CD4-positive, alpha-beta T cell treated with Interleukin-15 for 4 hours (primary cell): Measurements from ENCODE around the gene MOSPD3.
"Not testable (repeated sequence)": the region's sequence is repeated elsewhere in the genome, so short reads cannot be mapped to it uniquely, and the experiment has no call there.

ENCODE experiments used
- DNase-seq: peaks from one replicate; pipeline ENCODE4 v3.0.0-alpha.2; 2020; ENCODE audit warnings: low spot score

The MOSPD3 gene

GRCh38 chr7:100626055-100626454, 13.7 kb downstream of the MOSPD3 start:
- DNase-seq: no peak

GRCh38 chr7:100626530-100627237, 14.3 kb downstream of the MOSPD3 start:
- DNase-seq: peak; percentile 89

DNA sequence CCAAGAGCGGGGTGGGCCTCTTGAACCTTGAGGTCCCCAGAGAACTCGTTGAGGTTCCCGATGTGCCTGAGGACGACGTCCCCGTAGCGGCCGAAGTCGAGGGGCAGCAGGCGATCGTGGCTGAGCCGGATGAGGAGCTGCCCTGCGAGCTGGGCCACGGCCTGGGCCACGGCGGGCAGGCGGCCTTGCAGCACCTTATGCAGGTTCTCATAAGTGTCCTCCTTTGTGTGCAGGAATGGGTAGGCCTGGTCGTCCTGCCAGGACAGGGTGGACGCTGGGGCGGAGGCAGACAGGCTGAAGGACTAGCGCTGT, 14.9 kb downstream of the MOSPD3 start:
- DNase-seq: no peak

DNA sequence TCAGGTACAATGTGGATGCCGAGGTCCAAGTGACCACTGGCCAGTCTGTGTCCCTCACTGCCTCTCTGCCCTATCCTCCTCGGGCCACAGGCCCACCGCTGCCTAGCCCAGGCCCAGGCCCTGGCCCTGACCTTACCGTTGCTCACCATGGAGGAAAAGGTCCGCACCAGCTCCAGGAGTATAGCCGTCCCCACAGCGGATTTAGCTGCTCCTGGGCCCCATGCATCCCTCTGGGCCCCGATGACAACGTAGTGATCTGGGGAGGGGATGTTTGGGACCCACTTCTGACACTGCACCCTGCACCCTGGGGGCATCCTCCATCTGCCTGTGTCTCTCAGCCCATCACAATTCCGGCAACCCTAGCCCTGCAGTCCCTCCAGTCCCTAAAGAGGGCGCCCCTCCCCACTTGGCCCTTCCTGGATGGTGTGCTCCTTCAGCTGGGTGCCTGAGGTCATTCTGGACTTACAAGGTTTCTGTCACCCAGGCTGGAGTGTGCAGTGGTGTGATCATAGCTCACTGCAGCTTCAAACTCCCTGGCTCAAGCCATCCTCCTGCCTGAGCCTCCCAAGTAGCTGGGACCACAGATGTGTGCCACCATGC, 16.9 kb downstream of the MOSPD3 start:
- DNase-seq: no peak

DNA sequence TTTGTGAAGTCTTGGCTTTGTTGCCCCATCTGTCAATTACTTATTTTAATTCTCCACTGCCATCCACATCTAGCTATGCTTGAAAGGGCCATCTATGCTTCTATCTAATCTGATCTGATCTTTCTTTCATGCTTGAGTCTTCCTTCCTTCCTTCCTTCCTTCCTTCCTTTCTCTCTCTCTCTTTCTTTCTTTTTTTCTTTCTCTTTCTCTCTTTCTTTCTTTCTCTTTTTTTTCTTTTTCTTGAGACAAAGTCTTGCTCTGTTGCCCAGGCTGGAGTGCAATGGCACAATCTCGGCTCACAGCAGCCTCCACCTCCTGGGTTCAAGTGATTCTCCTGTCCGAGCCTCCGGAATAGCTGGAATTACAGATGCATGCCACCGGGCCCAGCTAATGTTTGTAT, 17.7 kb downstream of the MOSPD3 start:
- no peak for DNase-seq

DNA sequence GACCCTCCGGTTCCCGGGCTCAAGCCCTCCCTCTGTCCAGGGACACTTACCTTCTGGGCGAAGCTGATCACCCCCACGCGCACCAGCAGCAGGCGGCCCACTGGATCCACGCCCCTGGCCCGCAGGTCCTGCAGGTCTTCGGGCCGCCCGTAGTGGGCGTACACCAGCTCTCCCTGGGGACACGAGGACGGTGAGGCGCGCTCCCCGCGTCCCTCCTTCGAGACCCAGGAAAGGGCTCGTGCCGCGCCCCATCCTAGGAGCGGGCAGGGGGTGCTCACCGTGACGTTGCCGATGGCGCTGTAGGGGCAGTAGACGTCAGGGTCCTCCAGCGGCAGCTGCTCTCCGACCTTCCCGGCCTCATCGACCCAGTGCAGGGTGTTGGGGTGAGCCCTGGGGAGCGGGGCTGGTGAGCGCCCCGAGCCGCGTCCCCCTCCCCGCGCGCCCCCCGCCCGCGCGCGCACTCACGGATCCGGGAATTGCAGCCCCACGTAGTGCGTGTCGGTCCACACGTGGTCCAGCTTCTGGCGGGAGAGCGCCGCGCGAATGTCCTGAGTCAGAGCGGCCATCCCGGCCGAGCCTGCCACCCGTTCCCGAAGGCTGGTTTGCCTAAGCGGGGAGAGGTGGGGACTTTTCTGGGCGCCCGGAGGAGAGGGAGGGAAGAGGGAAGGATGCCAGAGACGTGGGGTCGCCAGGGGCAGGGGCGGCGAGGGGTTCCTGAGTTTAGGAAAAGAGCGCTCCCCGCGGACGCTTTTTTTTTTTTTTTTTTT, 20.8 kb downstream of the MOSPD3 start:
- DNase-seq: peak; percentile 58

- DNase-seq: no peak
These were observed 27.7 kb downstream of the MOSPD3 start for GRCh38 chr7:100639995-100640516.

- DNase-seq: no peak
These were observed 28.4 kb downstream of the MOSPD3 start for GRCh38 chr7:100640517-100641440.

- DNase-seq: no peak
These were observed 29.1 kb downstream of the MOSPD3 start, which contains the start of gene TFR2 for GRCh38 chr7:100641463-100641859. TSS of gene TFR2 (minus strand) at chr7:100641552. CDS start at chr7:100641509, 43 bp downstream.

DNA sequence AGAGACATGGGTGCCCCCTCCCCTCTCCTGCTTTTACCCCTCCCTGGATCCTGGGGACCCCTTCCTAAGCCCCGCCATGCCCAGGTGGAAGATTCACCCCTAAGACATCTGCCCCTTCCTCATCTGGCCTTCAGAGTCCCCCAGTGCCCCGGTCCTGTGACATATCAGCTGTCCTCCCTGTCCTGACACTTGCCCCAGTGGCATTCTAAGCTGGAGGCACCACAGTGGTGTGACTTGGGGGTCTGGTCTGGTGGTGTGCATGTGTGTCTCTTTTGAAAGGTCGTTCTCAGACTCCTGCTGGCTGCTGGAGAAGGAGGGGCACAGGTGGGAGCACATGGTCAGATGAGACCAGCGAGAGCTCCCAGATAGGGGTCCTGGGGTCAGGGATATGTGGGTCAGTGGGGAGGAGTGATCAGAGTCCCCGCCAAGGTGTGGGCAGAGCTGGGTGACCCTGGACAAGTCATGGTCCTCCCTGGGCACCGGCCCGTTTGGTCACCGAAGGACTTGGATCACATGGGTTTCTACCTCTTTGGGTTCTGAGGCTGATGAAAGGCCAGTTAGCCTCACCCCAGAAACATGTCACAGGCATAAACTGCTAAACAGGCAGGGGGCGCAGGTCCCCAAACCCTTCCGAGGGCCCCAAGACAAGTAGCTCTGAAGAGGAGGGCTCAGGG, 29.7 kb downstream of the MOSPD3 start:
- no peak for DNase-seq

- DNase-seq: no peak
These were observed 30.2 kb downstream of the MOSPD3 start for GRCh38 chr7:100642534-100642907.

GRCh38 chr7:100649826-100650565, 37.7 kb downstream of the MOSPD3 start:
- DNase-seq: no peak

DNA sequence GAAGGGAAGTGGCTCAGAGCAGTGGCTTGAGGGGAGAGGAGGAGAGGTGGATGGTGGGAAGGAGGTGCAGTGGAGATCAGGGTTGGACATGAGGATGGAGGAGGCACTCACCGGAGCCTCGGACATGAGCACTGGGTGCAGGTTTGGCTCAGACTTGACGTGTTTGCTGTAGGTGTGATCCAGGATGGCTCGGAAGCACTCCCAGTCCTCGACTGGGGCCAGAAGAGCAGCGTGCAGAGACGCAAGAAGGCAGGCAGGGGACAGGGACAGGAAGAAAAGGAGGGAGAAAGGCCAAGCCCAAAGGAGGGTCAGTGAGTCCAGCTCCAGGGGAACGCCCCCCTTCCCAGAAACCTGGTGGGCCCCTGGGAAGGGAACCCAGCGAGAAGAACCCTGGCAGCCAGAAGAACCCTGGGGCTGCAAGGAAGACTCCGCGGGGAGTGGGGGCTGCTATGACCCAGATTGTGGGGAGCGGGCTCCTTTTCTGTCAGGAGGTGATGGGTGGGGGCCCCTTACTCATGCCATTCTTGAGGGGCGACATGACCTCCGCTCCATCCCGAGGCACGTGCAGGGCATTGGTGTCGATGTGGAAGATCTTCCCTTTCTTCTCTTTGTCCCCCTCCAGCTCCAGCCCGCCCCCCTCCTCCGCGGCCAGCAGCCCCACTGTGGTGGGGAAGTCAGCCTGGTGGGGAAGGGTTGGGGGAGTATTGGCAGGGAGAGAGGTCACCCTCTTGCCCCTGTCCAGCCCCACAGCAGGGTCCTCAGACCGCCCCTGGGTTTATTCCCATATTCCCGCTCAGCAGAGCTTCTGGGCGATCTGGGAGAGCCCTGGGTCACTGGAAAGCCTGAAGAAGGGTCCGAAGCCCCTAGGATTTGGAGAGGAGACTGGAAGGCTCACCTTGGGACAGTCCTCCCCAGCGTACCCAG, 42.8 kb downstream of the MOSPD3 start:
- no peak for DNase-seq

DNA sequence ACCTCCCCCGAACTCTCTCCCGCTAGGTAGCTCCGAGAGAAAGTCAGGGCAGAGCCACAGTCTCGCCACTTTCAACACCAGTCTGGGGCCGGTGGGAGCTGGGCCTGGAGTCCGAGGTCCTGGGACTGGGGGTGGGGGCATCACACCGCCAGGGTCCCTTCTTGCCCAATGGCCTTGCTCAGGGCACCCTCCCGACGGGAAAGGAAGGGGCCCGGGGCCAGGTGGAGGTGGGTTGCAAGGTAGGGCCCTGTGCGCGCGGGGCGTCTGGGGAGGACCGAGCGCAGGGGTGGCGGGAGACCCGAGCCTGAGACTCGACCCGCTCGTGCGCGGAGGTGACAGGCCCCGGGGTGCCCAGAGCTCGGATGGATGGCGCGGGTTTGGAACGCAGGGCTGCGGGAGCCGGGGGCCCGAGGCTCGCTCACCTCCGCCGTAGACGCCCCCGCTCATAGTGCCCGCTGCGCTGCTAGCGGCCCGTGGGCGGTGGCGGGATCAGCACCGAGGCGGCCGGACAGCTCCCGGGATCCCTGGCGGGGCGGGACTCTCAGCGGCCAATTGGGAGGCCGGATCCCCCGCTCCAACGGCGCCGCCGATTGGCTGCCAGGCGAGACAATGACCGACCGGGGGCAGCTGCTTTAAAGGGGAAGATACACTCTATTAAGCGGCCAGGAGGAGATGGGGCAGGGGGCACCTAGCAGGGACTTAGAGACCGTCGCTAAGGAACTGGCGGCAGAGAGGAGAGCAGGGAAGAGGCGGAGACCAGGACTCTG, 43.8 kb downstream of the MOSPD3 start, which contains the start of gene ACTL6B:
Gene ACTL6B (minus strand): TSS at position 541 of the 767 bp plus-strand sequence. CDS start 94 bp downstream, at position 447.
- peak; percentile 44 for DNase-seq

GRCh38 chr7:100662194-100662776, 49.9 kb downstream of the MOSPD3 start:
- DNase-seq: not testable (repeated sequence)
